HG03060 (cell line): Measurements from ENCODE around the gene FAM221B.
A peak's percentile ranks its signal among the peaks of the same experiment; 100 is the strongest.

Experiments used
- ATAC-seq: cut with Tn5 transposase; IDR thresholded peaks from one replicate; pipeline ENCODE4 v1.9.1; 2021; ENCODE audit warnings: low read depth, moderate number of reproducible peaks; ENCODE audit not compliant: unreplicated experiment

The FAM221B gene

GRCh38 chr9:35852267-35852815 lies 23.8 kb upstream of the FAM221B start:
- ATAC-seq, result no peak

- peak; percentile 85 for ATAC-seq
These were observed 19.4 kb upstream of the FAM221B start for GRCh38 chr9:35847792-35848572.

DNA sequence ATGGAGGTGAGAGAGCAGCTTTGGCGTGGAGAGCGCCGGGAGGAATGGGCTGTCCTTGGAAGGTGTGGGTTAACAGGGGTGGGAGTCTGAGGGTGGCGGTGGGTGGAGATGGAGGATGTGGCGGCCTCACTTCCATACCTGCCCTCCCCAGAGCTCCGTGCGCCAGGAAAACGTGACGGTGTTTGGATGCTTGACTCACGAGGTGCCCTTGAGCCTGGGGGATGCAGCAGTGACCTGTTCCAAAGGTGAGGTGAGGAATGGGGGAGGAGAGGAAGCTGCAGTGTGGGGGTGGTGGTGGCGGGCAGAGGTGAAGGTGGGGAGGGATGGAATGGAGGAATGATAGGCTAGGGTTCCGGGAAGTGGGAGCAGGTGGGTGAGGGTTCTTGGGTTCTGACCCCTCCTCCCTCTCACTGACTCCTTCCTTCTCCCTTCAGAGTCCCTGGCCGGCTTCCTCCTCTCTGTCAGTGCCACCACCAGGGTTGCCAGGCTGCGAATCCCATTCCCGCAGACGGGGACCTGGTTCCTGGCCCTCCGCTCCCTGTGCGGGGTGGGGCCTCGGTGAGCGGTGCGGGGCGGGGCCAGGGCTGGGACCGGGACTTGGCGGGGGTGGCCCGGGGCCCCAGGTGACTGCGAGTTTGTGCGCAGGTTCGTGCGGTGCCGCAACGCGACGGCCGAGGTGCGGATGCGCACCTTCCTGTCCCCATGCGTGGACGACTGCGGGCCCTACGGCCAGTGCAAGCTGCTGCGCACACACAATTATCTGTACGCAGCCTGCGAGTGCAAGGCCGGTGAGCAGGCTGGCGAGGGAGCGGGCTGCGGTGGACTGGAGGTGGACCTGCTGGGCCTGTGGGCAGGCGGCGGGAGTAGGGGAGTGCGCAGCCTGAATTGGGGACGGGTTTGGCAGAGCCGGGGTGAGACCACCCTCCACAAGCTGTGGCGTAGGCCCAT lies 17.6 kb upstream of the FAM221B start:
- no peak for ATAC-seq

GRCh38 chr9:35844628-35845270 lies 16.2 kb upstream of the FAM221B start:
- no peak for ATAC-seq

DNA sequence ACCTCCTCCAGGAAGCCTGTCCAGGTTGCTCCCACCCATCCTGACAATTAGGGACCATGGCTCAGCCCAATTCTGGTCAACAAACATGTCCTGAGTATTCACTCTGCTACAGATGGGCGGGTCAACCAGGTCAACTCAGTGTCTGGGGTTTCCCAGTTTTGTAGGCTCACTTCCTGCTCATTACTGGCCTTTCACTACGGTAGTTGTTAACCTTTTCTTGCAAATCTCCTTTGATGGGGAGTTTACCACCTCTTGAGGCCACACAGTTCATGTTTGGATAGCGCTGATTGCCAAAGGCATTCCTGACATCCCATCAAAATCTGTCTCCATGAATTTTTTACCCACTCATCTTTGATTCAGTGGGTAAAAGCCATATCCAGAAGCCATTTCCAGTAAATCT lies 14.3 kb upstream of the FAM221B start:
- no peak for ATAC-seq

DNA sequence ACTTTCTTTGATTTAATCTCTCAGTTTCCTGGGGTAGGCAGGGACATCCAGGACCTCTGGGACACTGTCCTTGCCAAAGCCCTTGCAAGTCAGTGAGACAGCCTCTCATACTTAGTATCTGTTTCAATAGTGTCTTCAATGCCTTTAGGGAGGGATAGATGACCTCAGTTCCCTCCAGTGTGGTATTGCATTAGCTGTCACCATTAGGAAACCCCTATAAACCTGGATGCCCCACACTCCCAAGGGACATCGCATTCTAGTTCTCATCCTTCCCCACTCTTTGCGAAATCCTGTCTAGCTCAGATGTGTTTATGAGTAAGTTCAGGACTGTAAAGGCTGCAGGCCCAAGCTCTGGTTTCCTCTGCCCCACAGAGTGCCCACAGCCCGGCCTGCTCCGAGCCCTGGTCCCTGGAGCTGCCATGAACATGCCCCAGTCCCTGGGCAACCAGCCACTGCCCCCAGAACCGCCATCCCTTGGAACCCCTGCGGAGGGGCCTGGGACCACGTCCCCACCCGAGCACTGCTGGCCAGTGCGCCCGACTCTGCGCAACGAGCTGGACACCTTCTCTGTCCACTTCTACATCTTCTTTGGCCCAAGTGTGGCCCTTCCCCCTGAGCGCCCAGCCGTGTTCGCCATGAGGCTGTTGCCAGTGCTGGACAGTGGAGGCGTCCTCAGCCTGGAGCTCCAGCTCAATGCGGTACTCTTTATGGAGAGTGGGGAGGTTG lies 13.7 kb upstream of the FAM221B start:
- ATAC-seq, result no peak

DNA sequence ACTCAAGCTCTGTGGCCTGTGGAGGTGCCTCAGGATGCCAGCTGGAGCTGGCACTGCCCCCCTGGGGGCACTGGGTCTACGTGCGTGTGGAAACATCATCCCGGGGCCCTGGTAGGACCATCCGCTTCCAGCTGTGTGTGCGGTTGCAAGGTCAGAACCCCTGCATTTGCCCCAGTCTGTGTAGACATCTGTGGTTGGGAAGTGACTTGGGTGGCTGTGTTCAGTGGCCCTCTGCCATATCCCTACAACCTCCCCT lies 13.0 kb upstream of the FAM221B start:
- no peak for ATAC-seq

- ATAC-seq, result no peak
These were observed 12.5 kb upstream of the FAM221B start for GRCh38 chr9:35840881-35841644.

DNA sequence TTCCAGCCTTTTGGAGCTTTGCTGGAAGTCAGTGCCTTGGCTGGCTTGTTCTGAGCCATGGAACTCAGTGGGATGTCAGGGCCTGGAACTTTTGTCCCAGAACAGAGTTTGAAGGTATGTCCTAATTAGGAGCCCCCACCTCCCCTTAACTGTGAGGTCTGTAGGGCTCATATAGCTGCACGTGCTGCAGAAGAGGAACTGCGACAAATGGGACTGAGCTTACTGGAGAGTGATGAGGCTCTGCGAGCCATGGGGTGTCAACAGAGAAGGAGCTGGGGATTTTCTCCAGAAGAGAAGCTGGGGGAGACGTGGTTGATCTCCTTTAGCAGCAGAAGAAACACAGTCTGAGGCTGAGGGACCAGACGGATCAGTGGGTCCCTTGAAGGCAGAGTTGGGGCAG lies 11.4 kb upstream of the FAM221B start:
- ATAC-seq, result no peak

GRCh38 chr9:35836595-35836994 lies 8.1 kb upstream of the FAM221B start:
- ATAC-seq, result no peak

DNA sequence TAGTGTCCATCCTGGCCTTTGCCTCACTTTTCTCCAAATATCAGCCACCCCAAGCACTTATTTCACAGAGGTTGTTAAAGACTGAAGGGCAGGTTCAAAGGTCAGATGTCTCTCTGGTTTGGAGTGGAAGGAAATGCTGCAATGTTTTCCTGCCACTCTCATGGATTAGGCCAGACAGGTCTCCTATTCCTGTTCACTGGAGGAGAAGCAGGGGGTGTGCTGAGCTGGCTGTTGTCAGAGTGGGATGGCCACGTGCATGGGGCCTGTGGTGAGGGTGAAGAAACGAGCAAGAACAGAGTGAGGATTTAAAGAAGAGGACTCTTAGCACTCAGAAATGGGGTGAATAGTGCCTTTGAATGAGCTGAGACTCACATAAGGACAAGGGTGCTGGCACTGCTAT lies 7.2 kb upstream of the FAM221B start:
- no peak for ATAC-seq

GRCh38 chr9:35835216-35835632 lies 6.7 kb upstream of the FAM221B start:
- no peak for ATAC-seq

DNA sequence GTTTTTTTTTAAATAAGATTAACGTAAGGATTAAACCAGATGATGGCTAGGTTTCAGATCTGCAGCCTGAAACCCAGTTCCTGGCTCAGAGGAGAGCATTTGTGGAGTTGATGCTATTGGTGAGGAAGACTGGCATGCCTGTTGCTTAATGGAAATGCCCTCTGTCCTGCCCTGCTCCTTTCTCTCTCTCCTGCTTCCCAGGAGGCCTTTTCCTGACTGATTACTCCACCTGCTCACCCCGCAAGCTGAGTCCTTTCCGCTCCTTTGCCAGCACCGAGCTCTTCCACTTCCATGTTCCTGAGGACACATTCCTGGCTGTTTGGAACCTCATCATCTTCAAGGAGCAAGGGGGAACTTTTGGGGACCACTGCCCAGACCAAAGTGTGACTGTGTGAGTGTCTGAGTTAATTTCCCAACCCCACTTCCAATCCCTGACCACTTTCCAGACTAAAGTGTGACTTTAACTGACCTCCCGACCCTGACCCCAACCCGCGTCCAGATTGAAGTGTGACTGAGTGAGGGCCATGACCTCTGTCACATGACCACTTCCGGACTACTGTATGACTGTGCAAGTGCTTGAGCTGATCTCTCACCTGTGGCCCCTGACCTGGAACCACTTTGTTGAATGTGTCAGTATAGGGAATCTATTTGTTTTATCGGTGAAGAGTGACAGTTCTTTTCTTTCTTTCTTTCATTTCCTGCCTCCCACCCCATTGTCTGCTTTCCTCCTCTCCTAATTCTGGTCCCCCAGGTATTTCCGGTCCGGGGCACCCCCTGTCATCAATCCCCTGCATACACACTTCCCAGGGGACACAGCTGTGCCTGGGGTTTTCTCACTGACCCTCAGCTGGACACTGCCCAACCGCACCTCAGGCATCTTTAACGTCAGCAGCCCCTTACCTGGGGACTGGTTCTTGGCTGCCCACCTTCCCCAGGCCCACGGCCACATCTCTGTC lies 6.0 kb upstream of the FAM221B start:
- ATAC-seq, result no peak

DNA sequence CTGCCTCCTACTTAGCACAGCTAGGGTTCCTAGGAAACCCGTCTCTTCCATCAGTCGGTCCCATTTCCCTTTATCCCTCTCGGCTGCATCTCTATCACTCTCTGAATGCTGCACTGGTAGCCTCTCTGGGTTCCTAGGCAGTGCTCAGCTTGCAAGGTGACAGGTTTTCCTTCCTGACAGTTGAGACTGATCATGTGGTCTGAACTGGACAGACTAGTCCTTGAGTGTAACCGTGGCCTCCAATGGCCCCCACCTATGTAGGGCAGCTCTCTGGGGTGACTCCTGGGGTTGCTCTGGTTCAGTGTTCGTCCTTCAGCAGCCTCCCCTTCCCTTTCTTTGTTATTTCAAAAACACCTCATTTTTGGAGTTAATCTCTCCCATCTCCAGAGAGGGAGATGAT lies 4.3 kb upstream of the FAM221B start:
- ATAC-seq, result no peak

DNA sequence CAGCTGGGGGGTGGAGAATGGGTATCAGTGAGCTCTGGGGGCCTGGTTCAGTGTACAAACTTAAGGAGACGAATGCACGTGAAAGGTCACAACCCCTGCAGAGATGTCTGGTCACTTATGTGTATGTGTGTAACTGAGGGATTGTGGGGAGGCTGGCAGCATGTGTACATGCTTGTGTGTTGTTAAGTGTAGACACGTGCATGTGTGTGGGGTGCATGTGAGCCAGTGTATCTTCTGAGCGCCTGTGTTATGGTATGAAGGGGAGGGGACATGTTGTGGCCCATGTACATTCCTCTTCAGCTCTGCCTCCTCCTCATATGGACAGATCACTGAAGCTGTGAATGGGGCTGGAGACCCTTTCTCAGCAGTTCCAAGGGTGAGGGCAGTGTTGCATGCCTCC lies 2.5 kb upstream of the FAM221B start:
- ATAC-seq, result no peak

- ATAC-seq, result no peak
These were observed 1.2 kb upstream of the FAM221B start for GRCh38 chr9:35829764-35830096.

DNA sequence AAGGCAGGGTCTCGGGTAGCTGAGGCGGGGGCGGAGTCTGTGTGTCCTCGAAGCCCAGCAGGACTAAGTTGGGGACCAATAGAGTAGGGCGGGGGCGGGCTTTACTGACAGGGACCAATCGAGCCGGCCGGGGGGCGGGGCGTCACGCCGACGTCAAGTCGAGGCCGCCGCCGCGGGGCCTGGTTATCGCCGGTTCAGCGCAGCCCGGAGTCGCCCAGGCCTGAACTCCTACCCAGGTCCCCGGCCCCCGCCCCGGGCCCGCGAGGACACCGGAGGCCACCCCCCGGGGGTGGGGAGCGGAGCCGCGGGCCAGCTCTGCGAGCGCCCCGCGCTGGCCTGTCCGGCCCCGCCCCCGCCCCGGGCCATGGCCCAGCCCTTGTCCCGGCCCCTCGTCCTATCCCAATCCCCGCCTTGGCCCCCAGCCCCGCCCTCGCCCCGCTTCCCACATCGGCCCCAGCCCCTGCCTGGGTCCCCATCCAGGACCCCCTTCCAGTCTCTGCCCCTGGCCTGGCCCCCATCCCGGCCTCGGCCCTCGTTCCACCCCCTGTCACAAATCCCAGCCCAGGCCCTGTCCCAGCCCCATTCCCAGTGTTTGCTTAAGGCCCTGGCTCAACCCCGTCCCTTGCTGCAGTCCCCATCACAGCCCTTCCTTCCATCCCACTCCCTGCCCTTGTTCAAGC lies 692 bp upstream of the FAM221B start, which contains the start of gene TMEM8B:
TMEM8B (plus strand) TSS at position 145 of the 680 bp plus-strand sequence; CDS start at position 365, 220 bp downstream.
- peak; percentile 38 for ATAC-seq

DNA sequence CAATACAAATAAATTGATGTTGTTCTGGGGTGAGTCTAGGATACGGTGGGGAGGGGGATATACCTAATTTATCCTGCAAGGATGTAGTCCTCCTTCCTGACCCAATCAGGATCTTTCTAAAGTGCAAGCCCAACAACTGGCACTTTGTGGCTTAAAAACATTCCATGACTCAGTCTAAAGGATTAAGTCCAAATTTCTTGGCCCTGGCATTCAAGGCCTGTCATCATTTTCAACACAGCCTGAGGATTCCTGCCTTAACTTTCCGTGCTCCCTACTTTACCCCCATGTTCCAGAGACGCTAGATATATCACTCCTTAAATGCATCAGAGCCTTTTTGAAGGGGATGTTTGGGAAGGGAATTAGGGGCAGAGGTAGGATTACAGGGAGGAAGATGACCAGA lies 1.0 kb downstream of the FAM221B start:
- no peak for ATAC-seq
